Upper lobe of right lung (tissue), 1 donor: Measurements from ENCODE around the gene RXRA. TPM values are rescaled to one million over a fixed set of nuclear protein-coding genes. Genes with fewer than 3 reads are reported as not detected.

Experiments
- ATAC-seq: fragments of 200-7000 bp; cut with Tn5 transposase; one replicate; pipeline ENCODE4 v1.9.1; 2020; ENCODE audit warnings: mild to moderate bottlenecking, moderate library complexity
- DNase-seq: peaks from one replicate; pipeline ENCODE4 v3.0.0-alpha.2; 2020
- H3K27ac ChIP-seq: fragments of 200-600 bp; one replicate; pipeline ENCODE4 v1.8.0; 2022
- H3K27me3 ChIP-seq: fragments of 200-600 bp; one replicate; pipeline ENCODE4 v1.8.0; 2022; ENCODE audit warnings: mild to moderate bottlenecking
- H3K36me3 ChIP-seq: fragments of 200-600 bp; one replicate; pipeline ENCODE4 v1.8.0; 2022
- H3K4me1 ChIP-seq: fragments of 200-600 bp; one replicate; pipeline ENCODE4 v1.8.0; 2022
- H3K4me3 ChIP-seq: fragments of 200-600 bp; one replicate; pipeline ENCODE4 v1.8.0; 2022; ENCODE audit warnings: mild to moderate bottlenecking
- H3K9me3 ChIP-seq: fragments of 200-600 bp; one replicate; pipeline ENCODE4 v1.8.0; 2022
- intact Hi-C: fragments of 100-400 bp; cut with DNase I; formaldehyde crosslinking; loops from one replicate; pipeline ENCODE4 v1.11.0; 2022
- total RNA-seq: library from RNA; stranded (reverse); fragmentation: NEBNext Ultra II Directional; extraction: Animal tissue kit (Norgen Biotek cat#: 25700); gene quantifications from one replicate; pipeline ENCODE4 v1.2.1, GENCODE V29; 2021
- TF ChIP-seq, protein P1 (sequence below): fragments of 200-600 bp; IDR thresholded peaks from one replicate; pipeline ENCODE4 v1.8.0; 2022; ENCODE audit warnings: antibody characterized with exemption
- donor health status: DM: no; HTN: yes; CAD: no; lungs with severe emphysema.

Gene RXRA
- total RNA-seq, 1 donor from 2014 or later, result 80.6 TPM

GRCh38 chr9:134336924-134337323, 10.7 kb downstream of the RXRA start:
- ATAC-seq (no peak), DNase-seq (no peak)
- H3K4me1 ChIP-seq, result peaks cover 86% of the 10 kb centered on the region
- TF ChIP-seq, protein P1, sequence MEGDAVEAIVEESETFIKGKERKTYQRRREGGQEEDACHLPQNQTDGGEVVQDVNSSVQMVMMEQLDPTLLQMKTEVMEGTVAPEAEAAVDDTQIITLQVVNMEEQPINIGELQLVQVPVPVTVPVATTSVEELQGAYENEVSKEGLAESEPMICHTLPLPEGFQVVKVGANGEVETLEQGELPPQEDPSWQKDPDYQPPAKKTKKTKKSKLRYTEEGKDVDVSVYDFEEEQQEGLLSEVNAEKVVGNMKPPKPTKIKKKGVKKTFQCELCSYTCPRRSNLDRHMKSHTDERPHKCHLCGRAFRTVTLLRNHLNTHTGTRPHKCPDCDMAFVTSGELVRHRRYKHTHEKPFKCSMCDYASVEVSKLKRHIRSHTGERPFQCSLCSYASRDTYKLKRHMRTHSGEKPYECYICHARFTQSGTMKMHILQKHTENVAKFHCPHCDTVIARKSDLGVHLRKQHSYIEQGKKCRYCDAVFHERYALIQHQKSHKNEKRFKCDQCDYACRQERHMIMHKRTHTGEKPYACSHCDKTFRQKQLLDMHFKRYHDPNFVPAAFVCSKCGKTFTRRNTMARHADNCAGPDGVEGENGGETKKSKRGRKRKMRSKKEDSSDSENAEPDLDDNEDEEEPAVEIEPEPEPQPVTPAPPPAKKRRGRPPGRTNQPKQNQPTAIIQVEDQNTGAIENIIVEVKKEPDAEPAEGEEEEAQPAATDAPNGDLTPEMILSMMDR, result no peak
- no peaks in the 10 kb centered on the region for H3K9me3 ChIP-seq
- no peak overlapping the region for H3K27ac ChIP-seq
- intact Hi-C loops, result no loop called here
- H3K36me3 ChIP-seq, result no peaks in the 10 kb centered on the region
- H3K27me3 ChIP-seq, result no peaks in the 10 kb centered on the region
- H3K4me3 ChIP-seq, result no peak overlapping the region

GRCh38 chr9:134337469-134337868, 11.2 kb downstream of the RXRA start:
- intact Hi-C loops, result no loop called here
- TF ChIP-seq, protein P1, result no peak
- DNase-seq (no peak), ATAC-seq (no peak)
- H3K27me3 ChIP-seq, result no peaks in the 10 kb centered on the region
- H3K4me3 ChIP-seq, result no peak overlapping the region
- no peak overlapping the region for H3K27ac ChIP-seq
- no peaks in the 10 kb centered on the region for H3K36me3 ChIP-seq
- H3K9me3 ChIP-seq, result no peaks in the 10 kb centered on the region
- peaks cover 91% of the 10 kb centered on the region for H3K4me1 ChIP-seq

GRCh38 chr9:134338394-134339182, 12.3 kb downstream of the RXRA start:
- Histone ChIP-seq H3K4me3 (no peak overlapping the region), H3K9me3 (no peaks in the 10 kb centered on the region), H3K36me3 (no peaks in the 10 kb centered on the region), H3K27ac (peak overlapping the region; percentile 11), H3K4me1 (peaks cover 90% of the 10 kb centered on the region), H3K27me3 (no peaks in the 10 kb centered on the region)
- ATAC-seq (no peak), DNase-seq (no peak)
- intact Hi-C loops, result no loop called here
- TF ChIP-seq, protein P1, result no peak

DNA sequence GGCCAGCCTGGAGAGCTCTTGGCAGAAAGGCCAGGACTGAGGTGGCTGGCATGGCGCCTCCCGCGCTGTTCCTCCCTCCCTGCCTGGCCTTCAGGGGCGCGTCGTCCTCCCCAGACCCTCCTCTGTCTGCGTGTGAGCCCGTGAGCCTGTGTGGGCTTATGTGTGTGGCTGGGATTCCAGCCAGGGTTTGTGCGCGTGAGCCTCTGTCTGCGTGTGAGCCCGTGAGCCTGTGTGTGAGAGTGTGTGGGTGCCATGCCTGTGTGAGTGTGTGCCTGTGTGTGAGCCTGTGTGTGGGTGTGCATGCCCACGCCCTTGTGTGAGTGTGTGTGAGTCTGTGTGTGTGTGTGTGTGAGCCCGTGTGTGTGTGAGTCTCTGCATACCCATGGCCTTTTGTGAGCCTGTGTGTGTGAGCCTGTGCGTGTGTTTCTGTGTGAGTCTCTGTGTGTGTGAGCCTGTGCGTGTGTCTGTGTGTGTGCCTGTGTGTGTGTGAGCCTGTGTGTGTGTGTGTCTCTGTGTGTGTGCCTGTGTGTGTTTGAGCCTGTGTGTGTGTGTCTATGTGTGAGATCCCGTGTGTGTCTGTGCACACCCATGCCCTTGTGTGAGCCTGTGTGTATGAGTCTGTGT, 13.0 kb downstream of the RXRA start:
- DNase-seq, result no peak
- peak overlapping the region; percentile 11 for H3K27ac ChIP-seq
- ATAC-seq, result no peak
- H3K4me3 ChIP-seq, result no peak overlapping the region
- intact Hi-C loops, result no loop called here
- no peaks in the 10 kb centered on the region for H3K9me3 ChIP-seq
- peaks cover 90% of the 10 kb centered on the region for H3K4me1 ChIP-seq
- TF ChIP-seq, protein P1, result no peak
- no peaks in the 10 kb centered on the region for H3K36me3 ChIP-seq
- no peaks in the 10 kb centered on the region for H3K27me3 ChIP-seq

DNA sequence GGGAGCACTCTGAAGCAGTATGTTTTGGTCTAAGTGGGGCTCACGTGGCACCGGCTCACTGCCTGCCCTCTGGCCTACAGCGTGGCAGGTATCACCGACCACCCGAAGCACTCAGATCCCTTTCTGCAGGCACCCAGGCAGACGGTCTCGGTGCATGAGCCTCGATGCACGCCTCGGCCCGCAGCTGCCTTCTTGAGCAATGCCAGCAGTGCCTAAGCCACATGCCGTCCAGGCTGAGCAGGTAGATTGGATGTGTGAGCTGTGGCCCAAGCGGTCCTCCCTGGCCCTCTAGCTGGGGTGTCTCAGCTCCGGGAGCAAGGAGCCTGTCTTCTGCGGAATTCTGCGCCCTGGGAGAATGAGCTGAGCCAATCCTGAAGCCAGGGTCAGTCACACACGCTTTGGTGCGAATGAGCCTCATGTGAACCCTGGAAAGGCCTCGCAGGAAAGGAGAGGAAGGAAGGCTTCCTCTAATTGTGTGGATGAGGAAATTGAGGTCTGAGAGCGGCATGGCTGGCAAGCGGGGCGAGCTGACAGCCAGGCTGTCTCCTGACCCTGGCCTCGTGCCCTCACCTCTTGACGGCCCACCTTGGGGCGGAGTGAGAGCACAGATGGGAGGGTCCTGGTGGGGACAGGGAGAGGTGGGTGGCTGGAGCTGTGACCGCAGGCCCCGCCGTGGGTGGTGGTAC, 14.4 kb downstream of the RXRA start:
- ATAC-seq, result peak; percentile 62

More for the DNA sequence above, 14.4 kb downstream of the RXRA start:
- no peaks in the 10 kb centered on the region for H3K36me3 ChIP-seq
- peak overlapping the region; percentile 74 for H3K27ac ChIP-seq
- H3K4me1 ChIP-seq, result peaks cover 93% of the 10 kb centered on the region
- no peak overlapping the region for H3K4me3 ChIP-seq
- no peaks in the 10 kb centered on the region for H3K9me3 ChIP-seq
- TF ChIP-seq, protein P1, result no peak
- H3K27me3 ChIP-seq, result no peaks in the 10 kb centered on the region
- intact Hi-C loops, result no loop called here
- DNase-seq, result peak; percentile 82
